Neural crest cell (in vitro differentiated cells): ENCODE results near the gene OR10G3. TPM values are rescaled to one million over a fixed set of nuclear protein-coding genes. Genes with fewer than 3 reads are reported as not detected.

Source experiments
- DNase-seq: peaks from one replicate; pipeline ENCODE4 v3.0.0; 2021; ENCODE audit warnings: low read depth, mixed read lengths, low spot score
- H3K27ac Mint-ChIP-seq: one replicate; pipeline ENCODE4 v1.8.0; 2021; ENCODE audit warnings: mild to moderate bottlenecking, mixed read lengths; ENCODE audit not compliant: unreplicated experiment
- H3K27me3 Mint-ChIP-seq: 2 replicates; pipeline ENCODE4 v1.8.0; 2021; ENCODE audit warnings: low read depth, mild to moderate bottlenecking, mixed read lengths
- H3K36me3 Mint-ChIP-seq: 2 replicates; pipeline ENCODE4 v1.8.0; 2021; ENCODE audit warnings: low read depth, mild to moderate bottlenecking, mixed read lengths
- H3K4me1 Mint-ChIP-seq: 2 replicates; pipeline ENCODE4 v1.8.0; 2021; ENCODE audit warnings: mixed read lengths
- H3K4me3 Mint-ChIP-seq: one replicate; pipeline ENCODE4 v1.8.0; 2021; ENCODE audit warnings: mild to moderate bottlenecking, mixed read lengths
- H3K9me3 Mint-ChIP-seq: 2 replicates; pipeline ENCODE4 v1.8.0; 2021; ENCODE audit warnings: mixed read lengths
- total RNA-seq: library from RNA; stranded (reverse); gene quantifications from 2 replicates; pipeline ENCODE4 v1.2.1, GENCODE V29; 2021
- TF ChIP-seq, protein P1 (sequence below): fragments of 200-600 bp; sonication (generic); conservative IDR thresholded peaks from 2 replicates; pipeline ENCODE4 v1.5.0; 2021; ENCODE audit warnings: antibody characterized with exemption, mild to moderate bottlenecking

OR10G3 gene
- total RNA-seq, 1 donor from 2014 or later = not detected

DNA sequence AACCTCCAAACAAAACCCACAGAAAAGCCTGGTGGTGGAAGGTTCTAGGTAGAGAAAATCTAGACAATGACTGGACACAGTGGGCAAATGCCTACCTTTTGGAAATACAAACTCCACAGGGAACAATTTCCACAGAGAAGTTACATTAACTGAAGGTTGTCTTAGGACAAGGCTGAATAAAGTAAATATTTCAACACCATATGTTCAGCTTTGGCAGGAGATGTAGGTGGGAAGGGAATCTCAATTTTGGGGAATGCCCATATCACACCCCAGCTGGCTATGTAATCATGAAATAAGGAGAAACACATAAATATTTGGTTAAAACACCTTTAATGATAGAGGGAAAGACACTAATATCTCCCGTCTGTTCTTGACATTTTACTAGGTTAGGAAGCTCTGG lies 59.1 kb downstream of the OR10G3 start:
- peaks cover 67% of the 10 kb centered on the region for H3K4me1 Mint-ChIP-seq
- H3K9me3 Mint-ChIP-seq = no peaks in the 10 kb centered on the region
- no peaks in the 10 kb centered on the region for H3K27me3 Mint-ChIP-seq
- no peak overlapping the region for H3K27ac Mint-ChIP-seq
- peak overlapping the region; percentile 49 for H3K4me3 Mint-ChIP-seq
- peaks cover 35% of the 10 kb centered on the region for H3K36me3 Mint-ChIP-seq
- DNase-seq = no peak
- TF ChIP-seq, protein P1, sequence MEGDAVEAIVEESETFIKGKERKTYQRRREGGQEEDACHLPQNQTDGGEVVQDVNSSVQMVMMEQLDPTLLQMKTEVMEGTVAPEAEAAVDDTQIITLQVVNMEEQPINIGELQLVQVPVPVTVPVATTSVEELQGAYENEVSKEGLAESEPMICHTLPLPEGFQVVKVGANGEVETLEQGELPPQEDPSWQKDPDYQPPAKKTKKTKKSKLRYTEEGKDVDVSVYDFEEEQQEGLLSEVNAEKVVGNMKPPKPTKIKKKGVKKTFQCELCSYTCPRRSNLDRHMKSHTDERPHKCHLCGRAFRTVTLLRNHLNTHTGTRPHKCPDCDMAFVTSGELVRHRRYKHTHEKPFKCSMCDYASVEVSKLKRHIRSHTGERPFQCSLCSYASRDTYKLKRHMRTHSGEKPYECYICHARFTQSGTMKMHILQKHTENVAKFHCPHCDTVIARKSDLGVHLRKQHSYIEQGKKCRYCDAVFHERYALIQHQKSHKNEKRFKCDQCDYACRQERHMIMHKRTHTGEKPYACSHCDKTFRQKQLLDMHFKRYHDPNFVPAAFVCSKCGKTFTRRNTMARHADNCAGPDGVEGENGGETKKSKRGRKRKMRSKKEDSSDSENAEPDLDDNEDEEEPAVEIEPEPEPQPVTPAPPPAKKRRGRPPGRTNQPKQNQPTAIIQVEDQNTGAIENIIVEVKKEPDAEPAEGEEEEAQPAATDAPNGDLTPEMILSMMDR = no peak

DNA sequence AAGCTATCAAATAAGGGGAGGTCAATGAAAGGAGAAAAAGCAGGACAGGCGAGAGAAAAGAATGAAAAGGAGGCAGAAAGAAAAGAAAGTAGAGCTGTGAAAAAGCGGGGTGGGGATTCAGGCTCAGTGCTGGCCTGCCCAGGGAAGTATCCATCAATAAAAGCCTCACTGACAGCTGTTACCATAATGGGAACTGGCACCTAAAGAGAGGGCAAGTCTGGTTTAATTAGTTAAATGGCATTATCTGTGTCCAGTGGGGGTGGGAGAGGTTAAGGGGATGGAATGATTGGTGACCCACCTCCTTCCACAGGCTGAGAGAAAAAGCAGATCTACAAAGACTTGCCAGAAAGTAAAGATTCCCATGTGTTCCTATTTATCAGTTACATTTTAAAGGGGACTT lies 61.2 kb downstream of the OR10G3 start:
- TF ChIP-seq, protein P1 = no peak
- Mint-ChIP-seq H3K36me3 (peaks cover 27% of the 10 kb centered on the region), H3K27ac (peak overlapping the region; percentile 44), H3K4me1 (peaks cover 67% of the 10 kb centered on the region), H3K27me3 (no peaks in the 10 kb centered on the region), H3K9me3 (no peaks in the 10 kb centered on the region), H3K4me3 (peak overlapping the region; percentile 25)
- no peak for DNase-seq

Other genes starting within 250 kb of the OR10G3 start
- gene SUPT16H, start 196.1 kb downstream of the OR10G3 start, total RNA-seq = 199 and 205 TPM in 2 replicates
- 137 and 145 TPM in 2 replicates for gene CHD8, start 124.0 kb downstream of the OR10G3 start, total RNA-seq
- gene RAB2B, start 103.1 kb downstream of the OR10G3 start, total RNA-seq = 30.2 and 31.6 TPM in 2 replicates
- 59.7 and 64.3 TPM in 2 replicates for gene TOX4, start 102.9 kb downstream of the OR10G3 start, total RNA-seq
- gene METTL3, start 68.7 kb downstream of the OR10G3 start, total RNA-seq = 90.7 and 96.6 TPM in 2 replicates
- 160 and 164 TPM in 2 replicates for gene SALL2, start 53.7 kb downstream of the OR10G3 start, total RNA-seq
- gene OR10G2, start 54.9 kb upstream of the OR10G3 start, total RNA-seq = not detected in 2 replicates
- gene OR4E2, start 73.8 kb upstream of the OR10G3 start, total RNA-seq = not detected in 2 replicates
- not detected in 2 replicates for gene OR4E1, start 93.7 kb upstream of the OR10G3 start, total RNA-seq